Measurements from ENCODE around the gene WWOX.

DNA sequence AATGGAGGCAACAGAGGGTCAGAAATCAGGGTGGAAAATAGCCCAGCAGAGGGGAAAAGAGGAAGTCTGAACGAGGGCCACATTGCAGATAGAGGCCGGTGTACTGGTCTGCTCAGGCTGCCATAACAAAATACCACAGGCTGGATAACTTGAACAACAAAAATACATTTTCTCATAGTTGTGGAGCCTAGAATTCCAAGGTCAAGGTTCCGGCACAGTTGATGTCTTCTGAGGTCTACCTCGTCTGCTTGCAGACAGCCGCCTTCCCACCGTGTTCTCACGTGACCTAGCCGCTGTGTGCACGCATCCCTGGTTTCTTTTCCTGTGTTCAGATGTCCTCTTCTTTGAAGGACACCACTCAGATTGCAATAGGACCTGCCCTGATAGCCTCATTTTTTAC lies 249.4 kb downstream of the WWOX start:
- TF ChIP-seq EZH2 (optimal IDR thresholded peaks at IDR 0.05; ENCODE audit: low read depth, low read length) = no peak
- TF ChIP-seq CTCF (IDR thresholded peaks at IDR 0.05; ENCODE audit: low read length) = no peak
- no peak for TF ChIP-seq EZH2phosphoT487 (IDR thresholded peaks at IDR 0.05; ENCODE audit: low read length)

All from MM.1S (cell line).